GM21447 (cell line): Measurements from ENCODE around the gene EGLN3.
"Not testable (repeated sequence)": the region's sequence is repeated elsewhere in the genome, so short reads cannot be mapped to it uniquely, and the experiment has no call there.

Experiments
- ATAC-seq: cut with Tn5 transposase; IDR thresholded peaks from one replicate; pipeline ENCODE4 v1.9.1; 2021; ENCODE audit not compliant: unreplicated experiment

Gene EGLN3

GRCh38 chr14:33950320-33951182, at the start of gene EGLN3:
Gene EGLN3, minus strand, starts transcription at chr14:33951074. Its CDS starts 322 bp downstream, at chr14:33950752.
- ATAC-seq: peak; percentile 83

GRCh38 chr14:34000396-34000795, 49.5 kb upstream of the EGLN3 start:
- no peak for ATAC-seq

- no peak for ATAC-seq
These were observed 49.0 kb upstream of the EGLN3 start for GRCh38 chr14:33999771-34000291.

GRCh38 chr14:33997611-33998010, 46.7 kb upstream of the EGLN3 start:
- no peak for ATAC-seq

- ATAC-seq: no peak
These were observed 45.6 kb upstream of the EGLN3 start for GRCh38 chr14:33996462-33996861.

GRCh38 chr14:33993246-33993645, 42.4 kb upstream of the EGLN3 start:
- ATAC-seq: no peak

GRCh38 chr14:33992274-33993007, 41.6 kb upstream of the EGLN3 start:
- no peak for ATAC-seq

- ATAC-seq: no peak
These were observed 39.9 kb upstream of the EGLN3 start for GRCh38 chr14:33990790-33991189.

GRCh38 chr14:33987565-33988080, 36.7 kb upstream of the EGLN3 start:
- no peak for ATAC-seq

GRCh38 chr14:33986804-33987203, 35.9 kb upstream of the EGLN3 start:
- no peak for ATAC-seq

GRCh38 chr14:33985242-33985641, 34.4 kb upstream of the EGLN3 start:
- ATAC-seq: no peak

- ATAC-seq: peak; percentile 92
These were observed 28.9 kb upstream of the EGLN3 start for GRCh38 chr14:33979613-33980276.

GRCh38 chr14:33978892-33979612, 28.2 kb upstream of the EGLN3 start:
- no peak for ATAC-seq

- ATAC-seq: peak; percentile 93
These were observed 21.8 kb upstream of the EGLN3 start for GRCh38 chr14:33972583-33973081.

- not testable (repeated sequence) for ATAC-seq
These were observed 19.0 kb upstream of the EGLN3 start for GRCh38 chr14:33969846-33970245.

- no peak for ATAC-seq
These were observed 17.8 kb upstream of the EGLN3 start for GRCh38 chr14:33968722-33969121.

GRCh38 chr14:33967138-33967537, 16.3 kb upstream of the EGLN3 start:
- ATAC-seq: no peak

GRCh38 chr14:33966276-33966675, 15.4 kb upstream of the EGLN3 start:
- ATAC-seq: no peak

- no peak for ATAC-seq
These were observed 13.9 kb upstream of the EGLN3 start for GRCh38 chr14:33964599-33965317.

- no peak for ATAC-seq
These were observed 13.0 kb upstream of the EGLN3 start for GRCh38 chr14:33963892-33964291.
